GM18909 (cell line): ENCODE data around the gene TOGARAM2.

Experiments
- ATAC-seq: cut with Tn5 transposase; IDR thresholded peaks from one replicate; pipeline ENCODE4 v1.9.1; 2021; ENCODE audit warnings: mild to moderate bottlenecking; ENCODE audit not compliant: unreplicated experiment, poor library complexity

The TOGARAM2 gene

GRCh38 chr2:29047083-29047845 is 66.2 kb downstream of the TOGARAM2 start:
- ATAC-seq: no peak

GRCh38 chr2:29050591-29050990 is 69.5 kb downstream of the TOGARAM2 start:
- ATAC-seq: no peak

GRCh38 chr2:29051730-29052129 is 70.6 kb downstream of the TOGARAM2 start:
- no peak for ATAC-seq

- ATAC-seq: no peak
Observed at GRCh38 chr2:29052807-29053206, 71.7 kb downstream of the TOGARAM2 start.

- ATAC-seq: no peak
Observed at GRCh38 chr2:29053223-29053622, 72.1 kb downstream of the TOGARAM2 start.

- no peak for ATAC-seq
Observed at GRCh38 chr2:29053670-29054400, 72.7 kb downstream of the TOGARAM2 start.

GRCh38 chr2:29054430-29054829 is 73.3 kb downstream of the TOGARAM2 start:
- ATAC-seq: no peak

GRCh38 chr2:29055601-29056000 is 74.5 kb downstream of the TOGARAM2 start:
- no peak for ATAC-seq

GRCh38 chr2:29056452-29056851 is 75.4 kb downstream of the TOGARAM2 start:
- no peak for ATAC-seq

GRCh38 chr2:29057006-29057405 is 75.9 kb downstream of the TOGARAM2 start:
- no peak for ATAC-seq

- no peak for ATAC-seq
Observed at GRCh38 chr2:29059624-29060023, 78.5 kb downstream of the TOGARAM2 start.

GRCh38 chr2:29060441-29060840 is 79.3 kb downstream of the TOGARAM2 start:
- ATAC-seq: no peak

GRCh38 chr2:29061176-29061575 is 80.1 kb downstream of the TOGARAM2 start:
- no peak for ATAC-seq

- ATAC-seq: no peak
Observed at GRCh38 chr2:29061616-29062015, 80.5 kb downstream of the TOGARAM2 start.

GRCh38 chr2:29062371-29062770 is 81.3 kb downstream of the TOGARAM2 start:
- no peak for ATAC-seq

- ATAC-seq: no peak
Observed at GRCh38 chr2:29063056-29063455, 82.0 kb downstream of the TOGARAM2 start.

- no peak for ATAC-seq
Observed at GRCh38 chr2:29063646-29064345, 82.7 kb downstream of the TOGARAM2 start.

- ATAC-seq: no peak
Observed at GRCh38 chr2:29064346-29064715, 83.2 kb downstream of the TOGARAM2 start.

GRCh38 chr2:29064746-29065067 is 83.6 kb downstream of the TOGARAM2 start:
- no peak for ATAC-seq

GRCh38 chr2:29065068-29065811 is 84.1 kb downstream of the TOGARAM2 start:
- no peak for ATAC-seq
